ENCODE data around the gene KDM4C. TPM values are rescaled to one million over a fixed set of nuclear protein-coding genes. Genes with fewer than 3 reads are reported as not detected.

The KDM4C gene
- total and polyA plus RNA-seq, 2 of the 13 experiments (the other 11 are each of a cell fraction or from before 2014, with no cell fraction given) = 19.4 to 23.6 TPM

GRCh38 chr9:6757456-6758247, at the start of gene KDM4C (continued):
- TF ChIP-seq HES4 (CRISPR knock-in tag; IDR thresholded peaks at IDR 0.05; ENCODE audit: borderline replicate concordance) = peak; percentile 49; the same call in 1 of the 2 replicates
- TF ChIP-seq ZNF3 (CRISPR knock-in tag; IDR thresholded peaks at IDR 0.05) = no peak
- TF ChIP-seq KLF16 (CRISPR knock-in tag; IDR thresholded peaks at IDR 0.05) = peak in 1 of 2 experiments; percentile 16; a peak in 2 of 4 replicates
- TF ChIP-seq, protein P1, sequence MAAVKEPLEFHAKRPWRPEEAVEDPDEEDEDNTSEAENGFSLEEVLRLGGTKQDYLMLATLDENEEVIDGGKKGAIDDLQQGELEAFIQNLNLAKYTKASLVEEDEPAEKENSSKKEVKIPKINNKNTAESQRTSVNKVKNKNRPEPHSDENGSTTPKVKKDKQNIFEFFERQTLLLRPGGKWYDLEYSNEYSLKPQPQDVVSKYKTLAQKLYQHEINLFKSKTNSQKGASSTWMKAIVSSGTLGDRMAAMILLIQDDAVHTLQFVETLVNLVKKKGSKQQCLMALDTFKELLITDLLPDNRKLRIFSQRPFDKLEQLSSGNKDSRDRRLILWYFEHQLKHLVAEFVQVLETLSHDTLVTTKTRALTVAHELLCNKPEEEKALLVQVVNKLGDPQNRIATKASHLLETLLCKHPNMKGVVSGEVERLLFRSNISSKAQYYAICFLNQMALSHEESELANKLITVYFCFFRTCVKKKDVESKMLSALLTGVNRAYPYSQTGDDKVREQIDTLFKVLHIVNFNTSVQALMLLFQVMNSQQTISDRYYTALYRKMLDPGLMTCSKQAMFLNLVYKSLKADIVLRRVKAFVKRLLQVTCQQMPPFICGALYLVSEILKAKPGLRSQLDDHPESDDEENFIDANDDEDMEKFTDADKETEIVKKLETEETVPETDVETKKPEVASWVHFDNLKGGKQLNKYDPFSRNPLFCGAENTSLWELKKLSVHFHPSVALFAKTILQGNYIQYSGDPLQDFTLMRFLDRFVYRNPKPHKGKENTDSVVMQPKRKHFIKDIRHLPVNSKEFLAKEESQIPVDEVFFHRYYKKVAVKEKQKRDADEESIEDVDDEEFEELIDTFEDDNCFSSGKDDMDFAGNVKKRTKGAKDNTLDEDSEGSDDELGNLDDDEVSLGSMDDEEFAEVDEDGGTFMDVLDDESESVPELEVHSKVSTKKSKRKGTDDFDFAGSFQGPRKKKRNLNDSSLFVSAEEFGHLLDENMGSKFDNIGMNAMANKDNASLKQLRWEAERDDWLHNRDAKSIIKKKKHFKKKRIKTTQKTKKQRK (IDR thresholded peaks at IDR 0.05; ENCODE audit: low read length) = no peak
- TF ChIP-seq, protein P2, sequence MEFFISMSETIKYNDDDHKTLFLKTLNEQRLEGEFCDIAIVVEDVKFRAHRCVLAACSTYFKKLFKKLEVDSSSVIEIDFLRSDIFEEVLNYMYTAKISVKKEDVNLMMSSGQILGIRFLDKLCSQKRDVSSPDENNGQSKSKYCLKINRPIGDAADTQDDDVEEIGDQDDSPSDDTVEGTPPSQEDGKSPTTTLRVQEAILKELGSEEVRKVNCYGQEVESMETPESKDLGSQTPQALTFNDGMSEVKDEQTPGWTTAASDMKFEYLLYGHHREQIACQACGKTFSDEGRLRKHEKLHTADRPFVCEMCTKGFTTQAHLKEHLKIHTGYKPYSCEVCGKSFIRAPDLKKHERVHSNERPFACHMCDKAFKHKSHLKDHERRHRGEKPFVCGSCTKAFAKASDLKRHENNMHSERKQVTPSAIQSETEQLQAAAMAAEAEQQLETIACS (CRISPR knock-in tag; IDR thresholded peaks at IDR 0.05) = peak; percentile 99
- peak; percentile 60; the same call in 1 of the 2 replicates for TF ChIP-seq FOXC1 (CRISPR knock-in tag; IDR thresholded peaks at IDR 0.05; ENCODE audit: borderline replicate concordance)
- peak; percentile 74 for TF ChIP-seq ATF2 (CRISPR knock-in tag; IDR thresholded peaks at IDR 0.05)
- peak; percentile 76 for TF ChIP-seq RXRA (CRISPR knock-in tag; IDR thresholded peaks at IDR 0.05)
- TF ChIP-seq RNF219 (CRISPR knock-in tag; IDR thresholded peaks at IDR 0.05) = no peak; the same call in 1 of the 2 replicates
- TF ChIP-seq, protein P3, sequence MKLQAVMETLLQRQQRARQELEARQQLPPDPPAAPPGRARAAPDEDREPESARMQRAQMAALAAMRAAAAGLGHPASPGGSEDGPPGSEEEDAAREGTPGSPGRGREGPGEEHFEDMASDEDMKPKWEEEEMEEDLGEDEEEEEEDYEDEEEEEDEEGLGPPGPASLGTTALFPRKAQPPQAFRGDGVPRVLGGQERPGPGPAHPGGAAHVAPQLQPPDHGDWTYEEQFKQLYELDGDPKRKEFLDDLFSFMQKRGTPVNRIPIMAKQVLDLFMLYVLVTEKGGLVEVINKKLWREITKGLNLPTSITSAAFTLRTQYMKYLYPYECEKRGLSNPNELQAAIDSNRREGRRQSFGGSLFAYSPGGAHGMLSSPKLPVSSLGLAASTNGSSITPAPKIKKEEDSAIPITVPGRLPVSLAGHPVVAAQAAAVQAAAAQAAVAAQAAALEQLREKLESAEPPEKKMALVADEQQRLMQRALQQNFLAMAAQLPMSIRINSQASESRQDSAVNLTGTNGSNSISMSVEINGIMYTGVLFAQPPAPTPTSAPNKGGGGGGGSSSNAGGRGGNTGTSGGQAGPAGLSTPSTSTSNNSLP (IDR thresholded peaks at IDR 0.05; ENCODE audit: low read depth, low read length) = no peak; the same call in 1 of the 2 replicates
- peak; percentile 58; the same call in 1 of the 2 replicates for TF ChIP-seq ZSCAN9 (CRISPR knock-in tag; IDR thresholded peaks at IDR 0.05; ENCODE audit: borderline replicate concordance)
- TF ChIP-seq RAD51 (IDR thresholded peaks at IDR 0.05; ENCODE audit: borderline replicate concordance) = peak; percentile 99
- 0 out of 2 replicates have a peak, but pooled peaks have one; percentile 5 for TF ChIP-seq MED13 (CRISPR knock-in tag; IDR thresholded peaks at IDR 0.05)
- peak; percentile 97 for TF ChIP-seq ARNTL (CRISPR knock-in tag; IDR thresholded peaks at IDR 0.05)
- peak; percentile 71 for TF ChIP-seq ZFY (CRISPR knock-in tag; IDR thresholded peaks at IDR 0.05)
- TF ChIP-seq CBFB (CRISPR knock-in tag; IDR thresholded peaks at IDR 0.05) = no peak; the same call in 1 of the 2 replicates
- TF ChIP-seq ZNF878 (CRISPR knock-in tag; IDR thresholded peaks at IDR 0.05) = peak; percentile 89; the same call in 1 of the 2 replicates
- no peak for TF ChIP-seq RCOR2 (CRISPR knock-in tag; IDR thresholded peaks at IDR 0.05)
